GM12864 (cell line): ENCODE data around the gene PDCD2L.
A peak's percentile ranks its signal among the peaks of the same experiment; 100 is the strongest.
"Not testable (repeated sequence)": the region's sequence is repeated elsewhere in the genome, so short reads cannot be mapped to it uniquely, and the experiment has no call there.

Source experiments
- DNase-seq: peaks from one replicate; pipeline ENCODE4 v3.0.0-alpha.2; 2011; ENCODE audit warnings: low read depth
- H3K4me3 ChIP-seq: 2 replicates; pipeline ENCODE4 v1.5.1; 2011; ENCODE audit warnings: mild to moderate bottlenecking, low read depth, low read length, control low read depth
- TF ChIP-seq, protein P1 (sequence below): IDR thresholded peaks from 2 replicates; pipeline ENCODE4 v1.5.1; 2011; ENCODE audit warnings: low read depth, mild to moderate bottlenecking, moderate library complexity, low read length, control low read depth, inconsistent platforms; ENCODE audit errors: missing control alignments

Gene PDCD2L

DNA sequence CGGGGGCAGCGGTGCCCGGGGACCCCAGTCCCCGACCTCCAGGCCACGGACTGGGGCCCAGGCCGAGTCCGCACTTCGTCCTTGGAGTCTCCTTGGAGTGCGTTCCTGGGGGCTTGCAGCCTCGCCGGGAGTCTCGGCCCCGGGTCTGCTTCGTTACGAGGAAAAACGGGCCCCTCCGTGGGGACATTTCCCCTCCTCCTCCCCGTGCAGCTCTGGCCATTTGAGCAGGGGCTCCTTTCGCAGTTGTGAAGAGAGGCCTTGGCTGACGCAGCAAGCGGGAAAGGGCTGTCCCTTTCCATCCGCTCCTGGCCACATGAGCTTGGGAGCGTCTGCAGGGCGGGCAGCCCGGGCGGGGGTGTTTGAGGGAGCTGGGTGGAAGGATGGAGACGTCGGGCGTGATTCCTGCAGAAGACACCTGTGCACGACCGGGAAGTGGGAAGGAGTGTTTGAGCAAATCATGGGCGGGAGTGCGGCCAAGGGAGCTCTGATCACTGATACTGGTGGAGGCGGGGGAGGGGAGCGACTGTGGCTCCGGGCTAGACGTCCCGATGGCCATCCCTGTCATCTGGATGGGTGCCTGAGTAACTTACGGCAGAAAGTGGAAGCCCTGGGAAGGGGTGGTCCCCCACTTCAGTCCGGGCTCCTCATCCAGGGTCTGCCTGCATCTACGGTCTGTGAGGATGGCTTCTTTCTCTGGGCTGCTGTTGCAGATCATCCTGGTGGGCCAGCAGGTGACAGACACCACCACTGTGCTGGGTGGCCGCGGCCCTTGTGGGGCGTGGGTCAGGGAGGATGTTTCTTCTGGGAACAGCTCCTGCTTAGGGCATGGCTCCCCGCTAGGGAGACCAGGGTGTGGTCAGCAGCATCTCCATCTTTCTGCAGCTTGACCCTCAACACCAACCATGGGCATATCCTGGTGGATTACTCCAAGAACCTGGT, 38.5 kb upstream of the PDCD2L start:
- no peak for DNase-seq
- H3K4me3 ChIP-seq, result peak overlapping the region; percentile 86
- TF ChIP-seq, protein P1, sequence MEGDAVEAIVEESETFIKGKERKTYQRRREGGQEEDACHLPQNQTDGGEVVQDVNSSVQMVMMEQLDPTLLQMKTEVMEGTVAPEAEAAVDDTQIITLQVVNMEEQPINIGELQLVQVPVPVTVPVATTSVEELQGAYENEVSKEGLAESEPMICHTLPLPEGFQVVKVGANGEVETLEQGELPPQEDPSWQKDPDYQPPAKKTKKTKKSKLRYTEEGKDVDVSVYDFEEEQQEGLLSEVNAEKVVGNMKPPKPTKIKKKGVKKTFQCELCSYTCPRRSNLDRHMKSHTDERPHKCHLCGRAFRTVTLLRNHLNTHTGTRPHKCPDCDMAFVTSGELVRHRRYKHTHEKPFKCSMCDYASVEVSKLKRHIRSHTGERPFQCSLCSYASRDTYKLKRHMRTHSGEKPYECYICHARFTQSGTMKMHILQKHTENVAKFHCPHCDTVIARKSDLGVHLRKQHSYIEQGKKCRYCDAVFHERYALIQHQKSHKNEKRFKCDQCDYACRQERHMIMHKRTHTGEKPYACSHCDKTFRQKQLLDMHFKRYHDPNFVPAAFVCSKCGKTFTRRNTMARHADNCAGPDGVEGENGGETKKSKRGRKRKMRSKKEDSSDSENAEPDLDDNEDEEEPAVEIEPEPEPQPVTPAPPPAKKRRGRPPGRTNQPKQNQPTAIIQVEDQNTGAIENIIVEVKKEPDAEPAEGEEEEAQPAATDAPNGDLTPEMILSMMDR, result no peak

DNA sequence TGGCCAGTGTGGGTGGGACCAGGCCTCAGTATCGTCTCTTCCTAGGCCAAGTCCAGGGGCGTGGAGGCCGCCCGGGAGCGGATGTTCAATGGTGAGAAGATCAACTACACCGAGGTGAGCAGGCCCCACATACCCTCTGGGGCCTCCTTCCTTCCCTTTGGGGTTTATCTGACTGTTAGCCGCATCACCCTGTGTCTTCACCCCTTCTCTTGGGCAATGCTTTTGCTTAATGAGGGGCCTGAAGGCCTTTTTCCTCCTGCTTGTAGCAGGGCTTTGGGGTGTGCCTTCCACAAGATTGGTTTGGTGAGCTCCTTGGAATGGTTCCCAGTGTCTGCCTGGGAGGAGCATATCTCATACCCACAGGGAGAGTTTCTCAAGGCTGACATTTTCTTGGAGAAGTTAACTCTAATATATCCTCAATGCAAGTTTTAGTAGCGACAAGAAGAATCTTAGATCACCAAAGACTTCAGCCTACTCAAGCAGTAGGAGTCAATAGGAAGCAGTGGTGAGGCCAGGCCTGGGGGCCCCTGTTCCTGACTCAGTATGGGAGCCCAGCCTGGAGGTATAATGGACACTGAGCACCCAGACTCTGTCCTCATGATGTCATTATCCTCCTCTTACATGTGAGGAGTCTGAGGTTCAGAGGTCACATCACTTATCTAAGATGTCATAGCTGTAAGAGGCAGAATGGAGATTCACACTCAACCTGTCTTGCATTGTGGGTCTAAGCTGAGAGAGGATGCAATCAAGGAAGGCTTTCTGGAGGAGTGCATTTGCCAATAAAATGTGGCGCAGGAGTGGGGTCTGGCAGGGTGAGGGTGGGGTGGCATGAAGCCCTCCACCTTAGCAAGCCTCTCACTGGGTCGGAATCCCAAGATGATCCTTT, 37.2 kb upstream of the PDCD2L start:
- TF ChIP-seq, protein P1, result no peak
- DNase-seq, result no peak
- H3K4me3 ChIP-seq, result peak overlapping the region; percentile 86

DNA sequence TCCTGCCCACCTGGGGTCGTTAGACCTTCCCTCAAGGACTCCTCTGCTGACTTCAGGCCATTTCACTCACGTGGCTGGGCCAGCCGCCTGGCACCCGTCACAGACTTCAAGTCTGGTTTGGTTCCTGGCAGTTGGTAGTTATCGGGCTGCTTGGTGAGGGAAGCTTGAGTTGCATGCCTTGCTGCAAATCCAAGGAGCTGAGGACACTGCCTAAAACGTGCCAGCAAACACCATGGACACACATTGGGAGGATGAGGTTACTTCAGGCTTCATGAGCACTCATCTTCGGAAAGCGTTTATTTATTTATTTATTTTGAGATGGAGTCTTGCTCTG, 36.6 kb upstream of the PDCD2L start:
- TF ChIP-seq, protein P1, result no peak
- no peak for DNase-seq
- no peak overlapping the region for H3K4me3 ChIP-seq

DNA sequence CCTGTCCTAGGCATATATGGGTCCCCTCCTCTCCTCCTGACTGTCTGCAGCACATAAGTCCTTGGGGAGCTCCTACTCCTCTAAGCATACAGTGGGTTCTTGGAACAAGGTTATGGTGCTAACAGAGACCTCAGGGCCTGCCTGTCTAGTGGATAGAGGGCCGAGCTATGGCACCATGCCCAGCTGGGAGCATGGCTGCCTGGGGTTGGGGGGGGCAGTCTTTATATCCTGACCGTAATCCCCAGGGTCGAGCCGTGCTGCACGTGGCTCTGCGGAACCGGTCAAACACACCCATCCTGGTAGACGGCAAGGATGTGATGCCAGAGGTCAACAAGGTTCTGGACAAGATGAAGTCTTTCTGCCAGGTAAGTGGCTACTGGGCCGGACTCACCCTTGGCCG, 35.9 kb upstream of the PDCD2L start:
- H3K4me3 ChIP-seq, result no peak overlapping the region
- no peak for DNase-seq
- TF ChIP-seq, protein P1, result no peak

DNA sequence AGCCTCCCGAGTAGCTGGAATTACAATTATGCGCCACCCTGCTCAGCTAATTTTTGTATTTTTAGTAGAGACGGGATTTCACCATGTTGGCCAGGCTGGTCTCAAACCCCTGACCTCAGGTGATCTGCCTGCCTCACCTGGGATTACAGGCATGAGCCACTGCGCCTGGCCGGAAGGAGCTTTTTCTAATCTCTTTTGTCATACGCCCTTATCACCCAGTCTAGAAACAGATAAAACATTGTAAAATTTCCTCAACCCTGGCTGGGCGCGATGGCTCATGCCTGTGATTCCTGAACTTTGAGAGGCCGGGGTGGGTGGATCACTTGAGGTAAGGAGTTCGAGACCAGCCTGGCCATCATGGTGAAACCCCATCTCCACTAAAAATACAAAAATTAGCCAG, 35.0 kb upstream of the PDCD2L start:
- not testable (repeated sequence) for DNase-seq, H3K4me3 ChIP-seq

DNA sequence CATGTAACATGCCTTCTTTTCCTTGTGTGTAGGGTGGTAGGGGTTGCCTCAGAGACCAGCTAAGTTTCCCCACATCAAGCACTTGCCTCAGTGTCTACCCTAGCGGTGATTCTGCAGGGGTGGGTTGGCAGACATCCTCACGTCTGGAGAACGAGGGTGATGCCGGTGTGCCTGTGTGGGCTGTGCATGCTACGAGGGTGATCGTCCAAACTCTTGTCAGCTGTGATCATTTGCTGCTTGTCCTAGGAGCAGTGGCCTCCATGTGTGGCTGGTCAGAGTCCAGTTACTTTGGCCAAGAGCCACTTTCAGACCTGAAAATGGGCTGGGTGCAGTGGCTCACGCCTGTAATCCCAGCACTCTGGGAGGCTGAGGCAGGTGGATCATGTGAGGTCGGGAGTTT, 34.1 kb upstream of the PDCD2L start:
- TF ChIP-seq, protein P1, result no peak
- DNase-seq, result no peak

DNA sequence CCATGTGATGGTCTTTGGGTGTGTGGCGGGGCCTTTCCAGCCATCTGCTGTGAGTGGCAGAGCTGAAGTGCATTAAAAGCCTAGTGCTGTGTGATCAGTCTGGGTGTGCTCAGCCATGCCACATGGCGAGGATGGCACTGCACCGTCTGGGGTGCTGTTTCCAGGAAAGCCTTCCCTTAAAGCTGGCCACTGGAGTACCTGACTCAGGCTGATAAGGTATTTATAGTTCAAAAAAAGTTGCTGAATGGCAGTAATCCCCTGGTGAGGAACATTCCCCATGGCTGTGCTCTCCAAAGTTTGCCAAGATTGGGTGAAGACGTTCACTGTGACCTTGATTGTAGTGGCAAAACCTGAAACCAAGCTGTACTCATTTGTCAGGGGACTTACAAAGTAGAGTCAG, 33.2 kb upstream of the PDCD2L start:
- DNase-seq, result no peak
- TF ChIP-seq, protein P1, result no peak
- no peak overlapping the region for H3K4me3 ChIP-seq

More for the DNA sequence above, 34.1 kb upstream of the PDCD2L start:
- no peak overlapping the region for H3K4me3 ChIP-seq
